Hepatocyte (in vitro differentiated cells): ENCODE measurements around the gene TTLL5. TPM values are rescaled to one million over a fixed set of nuclear protein-coding genes. Genes with fewer than 3 reads are reported as not detected.

Source experiments
- DNase-seq: peaks from one replicate; pipeline ENCODE4 v3.0.0-alpha.2; 2016; ENCODE audit warnings: low spot score
- H2AFZ ChIP-seq: fragments of 200-600 bp; sonication (generic); 2 replicates; pipeline ENCODE4 v1.6.0; 2016; ENCODE audit warnings: antibody characterized with exemption, mild to moderate bottlenecking
- H3K27ac ChIP-seq: fragments of 200-600 bp; sonication (generic); 2 replicates; pipeline ENCODE4 v1.5.1; 2016; ENCODE audit warnings: mild to moderate bottlenecking
- H3K27me3 ChIP-seq: fragments of 200-600 bp; sonication (generic); 2 replicates; pipeline ENCODE4 v1.6.1; 2016
- H3K36me3 ChIP-seq: fragments of 200-600 bp; sonication (generic); replicated peaks from 2 replicates; pipeline ENCODE4 v1.5.1; 2016; ENCODE audit warnings: low read depth; ENCODE audit not compliant: insufficient read depth
- H3K4me1 ChIP-seq: fragments of 200-600 bp; sonication (generic); 2 replicates; pipeline ENCODE4 v1.5.1; 2016; ENCODE audit warnings: mild to moderate bottlenecking, moderate library complexity; ENCODE audit not compliant: insufficient read depth
- H3K4me2 ChIP-seq: fragments of 200-600 bp; sonication (generic); 2 replicates; pipeline ENCODE4 v1.6.0; 2016
- H3K4me3 ChIP-seq: fragments of 200-600 bp; sonication (generic); 2 replicates; pipeline ENCODE4 v1.5.1; 2016; ENCODE audit warnings: mild to moderate bottlenecking
- H3K79me2 ChIP-seq: fragments of 200-600 bp; sonication (generic); 2 replicates; pipeline ENCODE4 v1.6.0; 2017; ENCODE audit warnings: mild to moderate bottlenecking
- H3K9me2 ChIP-seq: fragments of 200-600 bp; sonication (generic); replicated peaks from 2 replicates; pipeline ENCODE4 v1.6.0; 2017; ENCODE audit warnings: mild to moderate bottlenecking; ENCODE audit not compliant: insufficient read depth
- H3K9me3 ChIP-seq: fragments of 200-600 bp; sonication (generic); 2 replicates; pipeline ENCODE4 v1.5.1; 2016; ENCODE audit warnings: low read depth, mild to moderate bottlenecking
- H4K20me1 ChIP-seq: fragments of 200-600 bp; sonication (generic); 2 replicates; pipeline ENCODE4 v1.6.0; 2016; ENCODE audit warnings: mild to moderate bottlenecking; ENCODE audit not compliant: insufficient read depth, poor library complexity, severe bottlenecking
- EZH2 ChIP-seq: fragments of 200-600 bp; sonication (generic); IDR thresholded peaks from 2 replicates; pipeline ENCODE4 v1.6.1; 2016; ENCODE audit warnings: antibody characterized with exemption, mild to moderate bottlenecking, borderline replicate concordance
- EZH2phosphoT487 ChIP-seq: fragments of 200-600 bp; sonication (generic); IDR thresholded peaks from one replicate; pipeline ENCODE4 v1.6.1; 2018; ENCODE audit warnings: antibody characterized with exemption, mild to moderate bottlenecking, low read depth, moderate library complexity; ENCODE audit not compliant: unreplicated experiment, severe bottlenecking
- WGBS: methylation state at CpG from one replicate; pipeline ENCODE4 v1.1.6; 2016; ENCODE audit warnings: low lambda C conversion rate; ENCODE audit errors: missing lambda C conversion rate; 5-methylcytosine and 5-hydroxymethylcytosine counted together
- polyA plus RNA-seq: library from polyadenylated mRNA; unstranded; fragments of >200 nt; fragmentation: Nextera tagmentation; extraction: Ambion mirVana; gene quantifications from 2 replicates; pipeline ENCODE4 v1.2.1, GENCODE V29; 2016
- total RNA-seq: library from RNA; depleted of rRNA; stranded (reverse); fragments of >200 nt; gene quantifications from 2 replicates; pipeline ENCODE4 v1.2.3, GENCODE V29; 2014
- TF ChIP-seq, protein P1 (sequence below): fragments of 200-600 bp; sonication (generic); IDR thresholded peaks from 2 replicates; pipeline ENCODE4 v1.5.1; 2016; ENCODE audit warnings: antibody characterized with exemption, mild to moderate bottlenecking; ENCODE audit not compliant: poor library complexity

The TTLL5 gene
- total and polyA plus RNA-seq, 2 experiments from 2014 or later: 8.9 to 11.1 TPM

- H3K9me2 ChIP-seq: no peaks in the 10 kb centered on the region
- H3K4me2 ChIP-seq: peak overlapping the region; percentile 28
- no peaks in the 10 kb centered on the region for H3K36me3 ChIP-seq
- H3K27me3 ChIP-seq: no peaks in the 10 kb centered on the region
- no peaks in the 10 kb centered on the region for H3K79me2 ChIP-seq
- TF ChIP-seq EZH2phosphoT487: no peak
- TF ChIP-seq, protein P1, sequence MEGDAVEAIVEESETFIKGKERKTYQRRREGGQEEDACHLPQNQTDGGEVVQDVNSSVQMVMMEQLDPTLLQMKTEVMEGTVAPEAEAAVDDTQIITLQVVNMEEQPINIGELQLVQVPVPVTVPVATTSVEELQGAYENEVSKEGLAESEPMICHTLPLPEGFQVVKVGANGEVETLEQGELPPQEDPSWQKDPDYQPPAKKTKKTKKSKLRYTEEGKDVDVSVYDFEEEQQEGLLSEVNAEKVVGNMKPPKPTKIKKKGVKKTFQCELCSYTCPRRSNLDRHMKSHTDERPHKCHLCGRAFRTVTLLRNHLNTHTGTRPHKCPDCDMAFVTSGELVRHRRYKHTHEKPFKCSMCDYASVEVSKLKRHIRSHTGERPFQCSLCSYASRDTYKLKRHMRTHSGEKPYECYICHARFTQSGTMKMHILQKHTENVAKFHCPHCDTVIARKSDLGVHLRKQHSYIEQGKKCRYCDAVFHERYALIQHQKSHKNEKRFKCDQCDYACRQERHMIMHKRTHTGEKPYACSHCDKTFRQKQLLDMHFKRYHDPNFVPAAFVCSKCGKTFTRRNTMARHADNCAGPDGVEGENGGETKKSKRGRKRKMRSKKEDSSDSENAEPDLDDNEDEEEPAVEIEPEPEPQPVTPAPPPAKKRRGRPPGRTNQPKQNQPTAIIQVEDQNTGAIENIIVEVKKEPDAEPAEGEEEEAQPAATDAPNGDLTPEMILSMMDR: no peak
- no peak for TF ChIP-seq EZH2
- no peaks in the 10 kb centered on the region for H4K20me1 ChIP-seq
- 24% methylated on average over 6 of the region's 6 CpGs for WGBS
- H2AFZ ChIP-seq: no peak overlapping the region
- H3K9me3 ChIP-seq: no peaks in the 10 kb centered on the region
- peak; percentile 41 for DNase-seq
- H3K4me3 ChIP-seq: no peak overlapping the region
- H3K27ac ChIP-seq: peak overlapping the region; percentile 46
- peaks cover 29% of the 10 kb centered on the region for H3K4me1 ChIP-seq
These were observed 210.3 kb downstream of the TTLL5 start for GRCh38 chr14:75871181-75871880.

GRCh38 chr14:75875958-75876357 is 214.9 kb downstream of the TTLL5 start:
- Histone ChIP-seq H3K9me3 (no peaks in the 10 kb centered on the region), H4K20me1 (no peaks in the 10 kb centered on the region), H3K36me3 (no peaks in the 10 kb centered on the region), H3K9me2 (no peaks in the 10 kb centered on the region), H3K4me3 (no peak overlapping the region), H2AFZ (no peak overlapping the region), H3K79me2 (no peaks in the 10 kb centered on the region), H3K4me2 (no peak overlapping the region), H3K27ac (no peak overlapping the region), H3K27me3 (no peaks in the 10 kb centered on the region), H3K4me1 (peaks cover 23% of the 10 kb centered on the region)
- TF ChIP-seq EZH2: no peak
- TF ChIP-seq EZH2phosphoT487: no peak
- TF ChIP-seq, protein P1: no peak
- DNase-seq: no peak
- 74% methylated on average over 1 of the region's 1 CpG for WGBS

GRCh38 chr14:75876530-75876929 is 215.5 kb downstream of the TTLL5 start:
- Histone ChIP-seq H3K36me3 (no peaks in the 10 kb centered on the region), H3K9me3 (no peaks in the 10 kb centered on the region), H3K4me3 (no peak overlapping the region), H3K9me2 (no peaks in the 10 kb centered on the region), H4K20me1 (no peaks in the 10 kb centered on the region), H3K27me3 (no peaks in the 10 kb centered on the region), H3K27ac (peak overlapping the region; percentile 33), H3K79me2 (no peaks in the 10 kb centered on the region), H2AFZ (no peak overlapping the region), H3K4me2 (no peak overlapping the region), H3K4me1 (peaks cover 23% of the 10 kb centered on the region)
- 77% methylated on average over 3 of the region's 3 CpGs for WGBS
- no peak for DNase-seq
- no peak for TF ChIP-seq EZH2phosphoT487
- TF ChIP-seq, protein P1: no peak
- TF ChIP-seq EZH2: no peak
